ENCODE results near the gene RPL23. TPM values are rescaled to one million over a fixed set of nuclear protein-coding genes. Genes with fewer than 3 reads are reported as not detected.

The RPL23 gene
- polyA plus RNA-seq, 1 experiment, result 1,440 TPM

- peak; percentile 58 for DNase-seq (ENCODE audit: low read depth)
- H3K36me3 ChIP-seq (ENCODE audit: control insufficient read depth, insufficient read depth, low read length), result peaks cover 32% of the 10 kb centered on the region
- H3K4me3 ChIP-seq (ENCODE audit: low read depth, low read length), result no peak overlapping the region
- CTCF ChIA-PET, result no interaction called here
- POLR2A ChIA-PET, result interaction anchor here (0.5 kb wide), 1 partner anchor 10 kb away, joined by 3 read pairs; the partner anchor contains the start of gene LASP1
- no peaks in the 10 kb centered on the region for H3K27me3 ChIP-seq (ENCODE audit: control insufficient read depth, insufficient read depth, low read length)
- no peak for TF ChIP-seq CTCF (IDR thresholded peaks at IDR 0.05; ENCODE audit: insufficient read depth, low read depth, low read length)
These were observed 26.6 kb upstream of the RPL23 start for GRCh38 chr17:38879878-38880665.

GRCh38 chr17:38877130-38877851 is 23.8 kb upstream of the RPL23 start:
- ChIA-PET POLR2A (no interaction called here), CTCF (interaction anchor here (1.1 to 1.3 kb wide), 2 partner anchors 24 to 276 kb away, joined by 3 read pairs; partner anchors contain the start of gene RPL23)

GRCh38 chr17:38875477-38876075 is 22.1 kb upstream of the RPL23 start:
- no peak overlapping the region for H3K4me3 ChIP-seq (ENCODE audit: low read depth, low read length)
- ChIA-PET POLR2A (no interaction called here), CTCF (interaction anchor here (1.0 kb wide), 1 partner anchor 36 kb away, joined by 3 read pairs; no protein-coding TSS in a partner anchor)
- no peak for TF ChIP-seq CTCF (IDR thresholded peaks at IDR 0.05; ENCODE audit: insufficient read depth, low read depth, low read length)
- no peaks in the 10 kb centered on the region for H3K27me3 ChIP-seq (ENCODE audit: control insufficient read depth, insufficient read depth, low read length)
- peaks cover 16% of the 10 kb centered on the region for H3K36me3 ChIP-seq (ENCODE audit: control insufficient read depth, insufficient read depth, low read length)
- no peak for DNase-seq (ENCODE audit: low read depth)

More at GRCh38 chr17:38877130-38877851, 23.8 kb upstream of the RPL23 start:
- H3K27me3 ChIP-seq (ENCODE audit: control insufficient read depth, insufficient read depth, low read length), result no peaks in the 10 kb centered on the region
- TF ChIP-seq CTCF (IDR thresholded peaks at IDR 0.05; ENCODE audit: insufficient read depth, low read depth, low read length), result no peak
- peaks cover 24% of the 10 kb centered on the region for H3K36me3 ChIP-seq (ENCODE audit: control insufficient read depth, insufficient read depth, low read length)
- DNase-seq (ENCODE audit: low read depth), result no peak
- H3K4me3 ChIP-seq (ENCODE audit: low read depth, low read length), result no peak overlapping the region

- no peak for DNase-seq (ENCODE audit: low read depth)
- CTCF ChIA-PET, result interaction anchor here (1.0 kb wide), 1 partner anchor 37 kb away, joined by 3 read pairs; no protein-coding TSS in a partner anchor
- TF ChIP-seq CTCF (IDR thresholded peaks at IDR 0.05; ENCODE audit: insufficient read depth, low read depth, low read length), result no peak
- H3K36me3 ChIP-seq (ENCODE audit: control insufficient read depth, insufficient read depth, low read length), result peaks cover 12% of the 10 kb centered on the region
- POLR2A ChIA-PET, result no interaction called here
- H3K4me3 ChIP-seq (ENCODE audit: low read depth, low read length), result peak overlapping the region; percentile 23
- no peaks in the 10 kb centered on the region for H3K27me3 ChIP-seq (ENCODE audit: control insufficient read depth, insufficient read depth, low read length)
These were observed 21.2 kb upstream of the RPL23 start for GRCh38 chr17:38874505-38875400.
